Mesothelial cell of epicardium (in vitro differentiated cells): Measurements from ENCODE around the gene DIS3L2. TPM values are rescaled to one million over a fixed set of nuclear protein-coding genes. Genes with fewer than 3 reads are reported as not detected.
"Not testable (repeated sequence)": the region's sequence is repeated elsewhere in the genome, so short reads cannot be mapped to it uniquely, and the experiment has no call there.

Experiments
- DNase-seq, 2 experiments: peaks; one replicate each; pipeline ENCODE4 v3.0.0; 2021; ENCODE audit warnings: low spot score in 2 of 2; ENCODE audit not compliant: unreplicated experiment in 2 of 2
- H3K27ac Mint-ChIP-seq: 2 replicates; pipeline ENCODE4 v1.8.0; 2021; ENCODE audit warnings: mixed read lengths
- H3K27me3 Mint-ChIP-seq: 2 replicates; pipeline ENCODE4 v1.8.0; 2021; ENCODE audit warnings: low read depth, mixed read lengths
- H3K36me3 Mint-ChIP-seq: 2 replicates; pipeline ENCODE4 v1.8.0; 2021; ENCODE audit warnings: mixed read lengths
- H3K4me1 Mint-ChIP-seq: 2 replicates; pipeline ENCODE4 v1.8.0; 2021; ENCODE audit warnings: mixed read lengths
- H3K4me3 Mint-ChIP-seq: 2 replicates; pipeline ENCODE4 v1.8.0; 2021; ENCODE audit warnings: mild to moderate bottlenecking, moderate library complexity, mixed read lengths
- H3K9me3 Mint-ChIP-seq: 2 replicates; pipeline ENCODE4 v1.8.0; 2021; ENCODE audit warnings: mixed read lengths
- CTCF ChIP-seq: fragments of 200-600 bp; sonication (generic); IDR thresholded peaks from one replicate; pipeline ENCODE4 v1.5.0; 2021; ENCODE audit warnings: antibody characterized with exemption; ENCODE audit not compliant: unreplicated experiment
- total RNA-seq: library from RNA; stranded (reverse); gene quantifications from 3 replicates; pipeline ENCODE4 v1.2.1, GENCODE V29; 2021

Gene DIS3L2
- total RNA-seq, 1 donor from 2014 or later, result 74.4 TPM

DNA sequence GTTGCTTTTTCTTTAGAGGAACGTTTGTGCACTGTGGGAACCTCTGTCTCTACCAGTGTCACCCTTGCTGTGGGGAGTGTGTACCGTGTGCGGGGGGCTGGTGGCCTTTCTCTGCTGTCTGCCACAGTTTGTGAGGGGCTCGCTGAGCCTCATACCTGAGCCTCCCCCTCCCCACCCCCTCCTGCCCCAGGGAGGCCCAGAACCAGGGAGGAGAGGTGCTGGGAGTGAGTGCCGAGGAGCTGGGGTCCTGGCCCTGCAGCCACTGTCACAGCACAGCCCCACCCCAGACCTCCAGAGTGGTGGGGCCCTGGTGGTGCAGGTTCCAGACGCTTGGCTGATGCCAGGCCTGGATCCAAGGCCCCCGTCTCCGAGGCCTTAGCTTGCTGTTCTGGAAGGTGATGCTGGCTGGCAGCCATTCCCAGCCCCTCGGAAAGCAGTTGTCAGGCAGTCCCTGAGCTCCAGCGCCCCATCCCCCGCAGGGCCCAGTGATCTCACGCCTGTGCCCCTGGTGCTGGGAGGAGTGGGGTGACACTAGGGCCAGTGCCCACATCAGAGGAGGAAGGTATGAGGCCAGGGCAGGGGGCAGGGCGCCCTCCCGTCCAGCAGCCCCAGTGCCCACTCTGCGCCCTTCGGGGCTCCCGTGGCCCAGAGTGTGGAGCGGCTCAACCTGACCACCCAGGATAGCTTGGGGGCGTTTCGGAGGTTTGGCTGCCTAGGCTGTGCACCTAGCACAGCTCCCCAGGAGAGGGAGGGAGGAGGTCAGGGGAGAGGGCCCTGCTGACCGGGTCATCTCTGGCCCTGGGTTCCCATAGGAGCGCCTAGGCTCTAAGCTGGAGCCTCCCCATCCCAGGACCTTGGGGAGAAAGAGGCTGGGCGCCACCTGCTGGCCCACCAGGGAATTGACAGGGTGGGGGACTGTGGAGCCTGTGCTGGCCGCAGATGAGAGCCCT is 364.1 kb downstream of the DIS3L2 start:
- no peaks in the 10 kb centered on the region for H3K36me3 Mint-ChIP-seq
- H3K27ac Mint-ChIP-seq, result no peak overlapping the region
- H3K27me3 Mint-ChIP-seq, result no peaks in the 10 kb centered on the region
- H3K4me1 Mint-ChIP-seq, result peaks cover 6% of the 10 kb centered on the region
- no peaks in the 10 kb centered on the region for H3K9me3 Mint-ChIP-seq
- H3K4me3 Mint-ChIP-seq, result no peak overlapping the region
- TF ChIP-seq CTCF, result peak; percentile 84
- DNase-seq, result peak; percentile 57 to 84

- TF ChIP-seq CTCF, result peak; percentile 47
- DNase-seq, H3K4me1 Mint-ChIP-seq, H3K4me3 Mint-ChIP-seq, H3K9me3 Mint-ChIP-seq, H3K36me3 Mint-ChIP-seq, H3K27ac Mint-ChIP-seq, H3K27me3 Mint-ChIP-seq: not testable (repeated sequence)
These were observed 365.0 kb downstream of the DIS3L2 start for GRCh38 chr2:232326274-232327104.

DNA sequence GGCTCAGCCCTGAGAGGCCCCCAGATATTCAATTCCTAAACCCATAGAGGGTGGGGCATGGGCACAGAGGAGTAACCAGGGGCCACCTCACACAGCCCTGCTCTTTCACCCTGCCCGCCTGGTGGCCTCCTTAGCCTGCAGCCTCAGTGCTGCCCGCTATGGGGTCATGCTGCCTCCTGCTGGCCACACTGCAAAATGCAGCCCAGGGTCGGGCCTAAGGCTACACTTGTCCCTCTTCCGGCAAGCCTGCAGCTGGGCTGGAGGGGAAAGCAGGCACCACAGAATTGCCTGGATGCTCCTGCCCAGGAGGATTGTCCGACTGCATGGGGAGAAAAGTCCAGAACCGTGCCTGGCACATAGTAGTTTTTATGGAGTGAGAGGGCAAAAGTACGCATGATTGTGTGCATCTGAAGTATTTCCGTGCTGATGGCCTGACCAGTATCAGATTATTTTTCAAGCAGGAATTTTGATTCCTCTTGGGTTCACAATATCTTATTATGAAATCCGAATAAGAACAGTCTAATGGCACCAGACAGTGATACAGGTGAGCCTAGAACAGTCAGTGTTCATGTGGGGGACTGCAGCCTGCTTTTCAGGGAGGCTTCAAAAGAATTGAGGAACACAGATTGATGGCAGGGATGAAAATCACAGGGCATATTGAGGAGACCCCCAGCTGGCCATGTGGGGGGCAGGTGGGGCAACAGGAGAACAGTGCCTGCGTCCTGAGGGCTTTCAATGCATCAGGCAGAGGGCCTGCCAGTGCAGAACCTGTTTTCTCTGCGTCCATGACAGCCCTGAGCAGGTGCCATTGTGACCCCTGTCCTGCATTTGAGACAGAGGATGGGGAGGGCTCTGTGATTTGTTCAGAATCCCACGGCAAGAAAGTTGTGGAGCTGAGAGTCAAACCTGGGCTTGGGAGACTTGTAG is 365.9 kb downstream of the DIS3L2 start:
- no peak overlapping the region for H3K27ac Mint-ChIP-seq

DNA sequence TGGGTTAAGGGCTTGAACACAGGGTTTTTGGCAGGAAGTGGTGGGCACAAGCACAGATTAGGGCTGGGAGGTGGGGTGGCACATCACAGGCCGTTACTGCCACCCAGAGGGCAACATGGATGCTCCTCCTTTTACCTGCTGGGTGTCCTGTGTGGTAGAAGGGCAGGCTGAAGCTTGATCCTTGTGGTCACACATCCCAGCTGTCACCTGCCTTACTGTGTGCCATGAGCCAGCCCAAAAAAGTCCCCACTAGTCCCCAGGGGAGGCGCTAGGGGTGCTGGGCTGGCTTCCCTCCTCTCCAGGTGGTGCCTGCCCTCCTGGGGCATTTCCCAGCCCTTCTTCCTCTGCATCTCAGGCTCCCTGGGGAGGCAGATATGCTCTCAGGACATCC is 366.5 kb downstream of the DIS3L2 start:
- Mint-ChIP-seq H3K9me3 (no peaks in the 10 kb centered on the region), H3K36me3 (no peaks in the 10 kb centered on the region)
- peak in 1 of 2 experiments; percentile 6 for DNase-seq

More for the DNA sequence above, 365.9 kb downstream of the DIS3L2 start:
- Mint-ChIP-seq H3K4me3 (no peak overlapping the region), H3K4me1 (peaks cover 6% of the 10 kb centered on the region), H3K9me3 (no peaks in the 10 kb centered on the region), H3K27me3 (no peaks in the 10 kb centered on the region), H3K36me3 (no peaks in the 10 kb centered on the region)
- peak; percentile 40 to 89 for DNase-seq
- TF ChIP-seq CTCF, result peak; percentile 80

More for the DNA sequence above, 366.5 kb downstream of the DIS3L2 start:
- Mint-ChIP-seq H3K27me3 (no peaks in the 10 kb centered on the region), H3K4me3 (no peak overlapping the region), H3K4me1 (peaks cover 3% of the 10 kb centered on the region), H3K27ac (no peak overlapping the region)
- TF ChIP-seq CTCF, result no peak
